ENCODE measurements around the gene RERE.

The RERE gene

DNA sequence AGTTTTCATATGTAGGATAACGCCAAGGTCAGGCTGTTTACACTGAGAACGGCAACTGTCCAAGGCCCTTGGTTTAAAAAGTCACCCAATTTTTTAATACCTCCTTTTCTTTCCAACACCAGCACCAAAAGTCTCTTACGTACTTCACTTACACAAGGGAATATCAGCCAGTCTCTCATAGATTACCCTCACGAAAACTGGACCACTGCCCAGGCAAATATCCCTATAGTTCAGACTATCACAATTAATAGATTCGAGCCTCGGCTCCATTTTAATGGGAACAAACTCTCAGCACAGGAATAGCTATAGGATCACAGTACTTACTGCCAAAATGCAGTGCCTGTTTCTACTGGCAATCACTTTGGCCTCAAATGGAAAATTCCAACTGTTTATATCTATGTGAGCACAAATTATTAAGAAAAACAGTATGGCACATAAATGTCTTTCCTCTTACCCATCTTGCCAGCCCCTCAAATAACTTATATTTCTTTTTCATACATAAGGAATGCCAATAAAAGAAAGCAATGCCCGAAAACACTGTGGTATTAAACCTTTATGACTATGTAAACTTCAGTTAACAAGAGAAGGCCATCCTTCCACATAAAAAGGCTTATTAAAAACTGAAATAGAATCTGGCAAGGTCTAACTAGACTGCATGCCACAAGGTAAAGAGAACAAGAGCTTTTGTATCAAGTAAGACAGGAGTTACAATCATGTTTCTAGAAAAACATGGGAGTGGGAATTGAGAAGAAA, 401.7 kb downstream of the RERE start:
- no peak for DNase-seq

DNA sequence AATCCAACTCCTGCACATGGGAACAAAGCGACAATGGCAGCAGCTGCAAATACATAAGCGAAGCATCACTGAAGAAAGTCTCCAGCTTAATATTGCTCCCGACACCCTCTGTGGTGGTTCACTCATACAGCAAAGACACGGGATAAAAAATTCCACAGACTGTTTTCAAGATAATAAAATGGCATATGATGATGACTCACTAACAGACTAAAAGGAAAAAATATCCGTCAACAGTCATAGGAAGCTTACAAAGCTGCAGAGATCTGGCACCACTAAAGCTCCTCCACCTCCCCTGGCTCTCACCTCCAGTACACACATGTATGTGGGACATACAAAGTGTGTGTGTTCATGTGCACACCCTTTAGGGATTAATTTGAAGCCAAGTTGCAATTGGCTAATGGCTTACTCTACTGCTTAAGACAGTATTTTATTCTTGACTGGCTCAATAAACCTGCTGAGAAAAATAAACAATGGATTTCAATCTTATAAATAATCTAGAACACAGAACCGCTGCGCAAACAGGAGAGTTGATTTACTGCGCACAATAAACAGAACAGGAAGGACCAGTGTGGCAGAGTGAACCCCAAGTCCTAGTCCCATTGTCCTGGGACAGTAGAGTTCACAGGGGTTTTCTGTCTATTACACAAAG, 405.1 kb downstream of the RERE start:
- DNase-seq, result no peak

DNA sequence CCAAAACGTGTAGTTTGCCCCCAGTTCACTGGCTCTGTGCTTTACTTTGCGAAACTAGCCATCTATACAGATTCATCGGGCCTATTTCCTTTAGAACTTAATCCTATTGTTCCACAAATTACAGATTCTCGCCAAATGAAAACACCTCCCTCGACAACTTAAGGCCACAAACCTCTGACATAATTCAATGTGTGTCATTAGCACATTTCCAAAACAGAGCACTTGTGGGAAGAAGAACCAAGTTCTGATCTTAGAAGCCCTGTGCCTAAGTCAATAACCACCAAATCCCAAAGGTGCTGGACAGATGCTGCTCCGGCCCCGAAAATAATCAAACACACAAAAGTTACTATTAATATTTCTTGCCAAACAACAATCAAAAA, 405.6 kb downstream of the RERE start:
- no peak for DNase-seq

DNA sequence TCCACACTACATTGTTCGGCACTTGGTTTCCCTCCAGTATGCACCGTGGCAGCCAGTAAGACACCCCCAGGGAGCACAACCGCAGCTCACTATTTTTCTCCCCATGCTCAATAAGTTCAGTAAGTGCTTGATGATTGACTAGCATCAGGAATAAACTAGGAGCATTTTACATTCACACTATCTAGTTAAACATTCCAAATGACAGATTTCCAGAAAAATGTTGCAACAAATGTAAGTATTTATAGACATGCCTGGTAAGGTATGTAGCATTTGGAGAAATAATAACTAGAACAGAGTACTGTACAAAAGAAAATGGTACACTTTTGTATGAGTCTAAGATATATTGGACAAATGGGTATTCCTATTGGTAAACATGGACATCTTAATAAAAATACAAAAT, 406.6 kb downstream of the RERE start:
- no peak for DNase-seq

DNA sequence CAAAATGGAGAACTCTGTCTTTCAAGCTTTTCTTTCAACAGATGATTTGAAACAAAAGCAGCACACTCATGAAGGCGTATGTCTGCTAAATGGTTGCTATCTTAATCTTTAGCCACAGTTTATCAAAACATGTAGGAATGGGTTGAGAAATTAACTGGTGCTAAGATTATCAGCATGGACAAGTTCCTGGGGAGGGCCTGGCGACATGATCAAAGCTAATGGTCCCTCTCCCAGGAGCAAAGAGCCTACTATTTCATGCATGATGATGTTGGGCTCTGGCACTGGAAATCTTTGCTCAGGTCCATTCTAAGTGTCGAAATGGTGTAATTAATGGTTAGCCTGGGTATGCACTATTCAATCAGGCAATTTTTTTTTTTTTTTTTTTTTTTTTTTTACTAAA, 407.8 kb downstream of the RERE start:
- DNase-seq, result no peak

DNA sequence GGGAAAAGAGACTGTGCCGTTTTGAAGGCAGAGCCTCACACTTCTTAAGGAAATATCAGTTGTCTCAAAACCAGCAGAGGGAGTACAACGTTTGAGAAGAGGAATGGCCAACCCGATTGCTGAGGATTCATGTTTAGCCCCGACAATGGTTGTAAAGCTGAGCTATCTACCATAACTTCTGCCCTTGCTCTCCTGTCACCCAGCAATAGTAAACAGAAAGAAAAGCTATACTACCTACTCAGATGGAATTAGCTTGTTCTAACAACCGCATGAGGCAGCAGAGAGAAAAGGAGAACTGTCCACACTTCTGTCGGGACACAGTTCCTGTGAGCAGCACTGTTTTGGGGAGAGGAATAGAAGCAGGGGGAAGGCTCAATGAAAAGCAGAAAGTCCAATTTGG, 408.3 kb downstream of the RERE start:
- peak; percentile 9 for DNase-seq

DNA sequence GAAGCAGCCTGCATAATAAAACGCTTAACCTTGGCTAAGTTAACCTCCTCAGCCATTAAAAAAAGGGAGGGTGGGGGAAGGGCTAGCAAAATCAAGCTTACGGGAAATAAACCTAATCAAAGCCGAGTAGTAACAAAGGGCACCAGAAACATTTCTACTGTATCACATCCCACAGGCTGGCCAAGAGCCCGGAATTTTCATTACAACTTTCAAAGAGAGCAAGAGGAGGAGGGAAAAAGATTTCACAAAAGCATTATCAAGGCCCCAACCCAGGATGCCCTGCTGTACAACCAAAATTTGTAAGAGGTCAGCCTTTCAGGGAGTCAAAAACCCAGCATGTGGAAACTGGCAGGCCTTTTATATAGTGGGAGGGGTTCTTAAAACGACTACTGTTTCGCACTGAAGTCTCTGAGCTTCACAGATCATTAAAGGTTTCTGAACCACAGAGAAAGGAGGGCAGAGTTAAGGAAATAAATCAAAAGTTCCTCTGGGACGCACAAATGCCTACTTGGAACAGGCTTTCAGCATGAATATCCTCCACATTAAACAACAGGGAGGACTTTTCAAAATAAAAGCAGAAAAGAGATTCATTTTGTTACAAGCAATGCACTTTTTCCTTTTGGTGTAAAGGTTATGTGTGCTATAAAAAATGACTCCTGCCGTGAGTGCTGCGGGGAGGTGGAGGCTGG, 409.1 kb downstream of the RERE start:
- DNase-seq, result no peak

DNA sequence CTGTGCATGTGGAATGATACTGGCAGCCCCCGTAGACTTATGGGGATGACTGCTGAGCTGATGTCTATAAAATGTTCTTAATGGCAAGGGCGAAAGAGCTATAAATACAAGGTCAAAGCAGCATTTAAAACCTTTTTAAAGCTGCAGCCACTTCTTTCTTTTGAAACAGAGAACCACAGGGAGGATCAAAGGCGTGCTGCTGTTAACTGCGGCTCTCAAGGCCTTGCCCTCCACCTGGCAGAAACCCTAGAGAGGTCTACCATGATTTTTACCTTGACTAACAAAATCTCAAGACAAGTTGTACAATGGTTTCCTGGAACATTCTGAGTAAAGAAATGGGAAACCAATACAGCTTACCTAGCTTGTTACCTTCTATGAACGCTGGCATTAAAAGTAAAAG, 409.8 kb downstream of the RERE start:
- DNase-seq, result no peak

DNA sequence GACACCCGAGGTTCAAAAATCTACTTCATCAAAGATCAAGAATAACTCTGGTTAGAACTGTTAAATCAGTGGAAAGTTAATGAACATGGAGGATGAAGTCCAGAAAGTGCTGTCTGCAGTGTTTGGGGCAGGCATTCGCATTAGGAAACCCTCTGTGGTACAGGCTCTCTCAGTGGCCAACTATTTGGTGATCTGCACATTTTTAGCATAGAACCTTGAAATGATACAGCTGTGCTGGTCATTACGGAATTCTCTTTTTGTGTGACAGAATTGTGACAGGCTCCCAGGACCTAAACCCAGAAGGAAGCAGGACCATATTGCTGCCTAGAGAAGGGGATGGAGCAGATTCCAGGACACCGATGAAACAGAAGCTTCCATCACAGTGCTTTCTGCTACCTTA, 410.5 kb downstream of the RERE start:
- no peak for DNase-seq

DNA sequence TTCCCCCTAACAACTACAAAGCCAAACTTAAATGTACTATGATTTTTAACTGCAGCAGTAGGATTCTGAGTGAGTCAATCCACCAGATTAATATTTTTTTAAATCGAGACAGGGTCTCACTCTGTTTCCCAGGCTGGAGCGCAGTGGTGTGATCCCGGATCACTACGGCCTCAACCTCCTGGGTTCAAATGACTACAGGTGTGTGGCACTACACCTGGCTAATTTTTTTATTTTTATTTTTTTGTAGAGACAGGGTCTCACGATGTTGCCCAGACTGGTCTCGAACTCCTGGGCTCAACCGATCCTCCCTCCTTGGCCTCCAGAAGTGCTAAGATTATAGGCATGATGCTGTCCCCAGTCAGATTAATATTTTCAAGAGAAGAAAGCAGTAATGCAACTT, 411.4 kb downstream of the RERE start:
- no peak for DNase-seq

DNA sequence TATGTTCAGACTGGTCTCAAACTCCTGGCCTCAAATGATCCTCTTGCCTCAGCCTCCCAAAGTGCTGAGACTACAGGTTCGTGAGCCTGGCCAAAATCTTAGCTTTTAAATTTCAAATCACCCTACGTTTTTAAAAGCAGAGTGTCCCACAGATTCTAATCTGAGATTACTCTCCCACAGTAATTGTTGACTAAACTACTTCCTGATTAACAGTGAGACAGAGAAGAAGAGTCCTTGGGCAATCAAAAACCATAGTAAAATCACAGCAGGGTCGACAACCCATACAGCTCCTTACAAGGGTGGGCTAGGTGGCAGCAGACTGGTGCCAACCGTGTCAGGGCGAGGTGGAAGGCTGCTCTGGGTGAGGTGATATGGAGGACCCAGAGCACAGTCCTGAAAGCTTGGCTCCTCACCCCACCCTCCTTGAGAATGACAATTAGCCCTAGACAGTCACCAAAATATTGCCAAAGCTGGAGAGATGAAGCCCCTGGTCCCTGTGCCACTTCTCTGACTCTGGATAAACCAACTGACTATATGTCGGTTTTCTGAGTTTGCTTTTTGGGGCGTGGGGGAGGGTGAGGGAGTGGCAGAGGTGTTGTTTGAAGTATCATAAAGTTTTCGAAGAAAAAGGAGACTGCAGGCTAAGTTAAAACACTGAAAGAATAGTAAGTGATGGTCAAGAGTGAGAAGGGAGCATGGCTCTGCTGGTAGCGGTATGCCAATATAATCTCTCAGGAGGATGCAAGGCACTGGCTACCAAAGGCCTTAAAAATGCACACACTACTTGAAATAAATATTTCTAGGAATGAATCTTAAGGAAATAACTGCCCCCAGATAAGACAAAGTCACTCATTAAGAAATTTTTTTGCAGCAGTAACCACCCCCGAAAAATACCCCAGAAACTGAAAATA, 412.7 kb downstream of the RERE start:
- DNase-seq, result no peak

DNA sequence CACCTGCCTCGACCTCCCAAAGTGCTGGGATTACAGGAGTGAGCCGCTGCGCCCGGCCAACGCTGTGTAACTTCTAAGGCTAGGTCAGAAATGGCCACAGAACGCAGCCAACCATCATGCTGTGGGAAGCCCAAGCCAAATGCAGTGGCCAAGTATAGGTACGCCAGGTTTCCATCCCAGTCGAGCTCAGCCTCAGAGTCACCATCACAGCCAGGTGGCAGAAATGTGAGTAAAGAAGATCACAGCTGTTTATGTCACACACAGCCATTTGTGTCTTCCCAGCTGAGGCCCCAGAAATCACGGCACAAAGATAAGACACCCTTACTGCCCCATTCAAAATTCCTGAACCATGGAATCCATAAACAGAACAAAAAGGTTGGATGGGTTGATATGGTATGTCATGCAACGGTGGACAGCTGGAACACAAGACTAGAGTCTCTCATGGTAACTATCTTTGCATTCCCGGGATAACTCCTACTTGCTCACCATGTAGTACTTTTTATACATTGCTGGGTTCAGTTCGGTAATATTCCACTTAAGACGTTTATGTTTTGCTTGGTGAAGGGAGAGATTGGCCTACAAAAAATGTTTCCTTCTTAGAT, 415.2 kb downstream of the RERE start:
- no peak for DNase-seq

DNA sequence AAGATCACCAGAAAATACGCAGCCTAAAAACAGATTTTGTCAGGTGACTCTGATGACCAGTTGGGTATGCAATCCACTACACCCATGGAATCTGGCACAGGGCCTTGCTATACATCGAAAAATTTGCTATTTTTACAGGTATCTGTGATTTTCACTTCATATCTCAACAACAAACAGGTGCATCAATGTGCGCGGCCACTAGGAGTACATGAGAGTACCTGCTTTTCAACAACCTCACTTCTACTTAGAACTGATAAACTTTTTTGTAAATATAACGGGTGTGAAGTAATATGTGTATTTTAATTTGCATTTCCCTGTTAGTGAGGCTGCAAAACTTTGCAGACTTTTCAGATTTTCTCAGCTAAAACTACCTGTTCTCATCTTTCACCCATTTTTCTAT, 418.8 kb downstream of the RERE start:
- no peak for DNase-seq

DNA sequence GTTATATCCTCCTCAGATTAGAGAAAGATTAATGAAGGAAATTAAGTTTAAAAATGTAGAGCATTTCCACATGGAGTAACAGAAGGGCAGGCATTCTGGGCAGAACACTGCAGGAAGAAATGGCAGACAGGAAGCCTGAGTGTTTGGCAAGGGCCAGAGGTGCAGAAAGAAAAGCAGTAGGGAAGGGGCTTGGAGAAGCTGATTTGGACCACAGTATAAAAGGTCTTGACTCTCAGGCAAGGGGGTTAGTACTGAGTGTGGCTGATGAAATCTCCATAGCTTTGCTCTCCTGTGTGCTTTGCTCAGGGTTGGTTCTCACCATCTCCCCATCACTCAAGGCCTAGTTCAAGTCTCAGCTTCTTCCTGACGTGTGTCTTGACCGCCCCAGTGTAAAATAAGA, 419.4 kb downstream of the RERE start:
- DNase-seq, result no peak

DNA sequence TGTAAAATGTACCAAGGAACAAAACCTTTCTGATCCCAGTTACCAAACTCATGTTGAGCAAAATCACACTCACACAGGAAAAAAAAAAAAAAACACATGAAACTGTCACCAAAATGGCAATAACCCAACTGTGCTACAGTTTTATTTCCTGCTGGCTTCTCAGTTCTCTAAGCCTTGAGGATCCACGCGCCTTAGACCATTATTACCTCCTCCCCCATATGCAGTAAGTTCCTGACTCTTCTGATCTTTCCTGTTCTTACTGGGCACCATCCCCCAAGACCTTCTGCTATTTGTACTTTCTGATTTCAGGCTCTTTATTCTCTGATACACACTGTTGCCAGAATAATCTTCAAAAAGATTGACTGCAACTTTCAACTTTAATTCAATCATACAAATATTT, 419.9 kb downstream of the RERE start:
- no peak for DNase-seq

DNA sequence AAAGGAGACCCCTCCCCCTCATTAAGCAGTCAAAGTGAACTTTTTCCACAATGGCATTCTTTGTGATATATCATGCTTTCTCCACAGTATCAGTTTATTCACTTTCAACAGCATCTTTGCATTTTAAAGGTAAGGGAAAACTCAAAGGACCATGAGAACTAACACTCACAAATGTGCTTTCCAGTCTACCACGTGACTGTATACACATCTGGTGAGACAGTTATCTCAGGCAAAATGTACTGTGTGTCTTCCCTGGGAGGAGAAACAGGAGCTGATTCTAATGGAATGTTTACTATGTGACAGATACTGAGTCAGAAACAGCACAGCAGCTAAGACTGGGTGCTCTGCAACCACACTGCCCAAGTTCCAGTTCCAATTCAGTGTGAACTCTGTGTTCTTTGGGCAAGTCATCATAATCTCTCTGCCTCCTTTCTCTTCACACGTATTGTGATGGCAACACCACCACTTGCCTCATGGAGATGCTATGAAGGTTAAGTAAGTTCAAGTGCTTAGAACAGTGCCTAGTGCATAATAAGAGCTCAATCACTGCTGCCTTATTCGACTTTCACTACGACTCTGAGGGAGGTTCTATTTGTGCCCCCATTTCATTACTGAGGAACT, 420.5 kb downstream of the RERE start:
- DNase-seq, result no peak

DNA sequence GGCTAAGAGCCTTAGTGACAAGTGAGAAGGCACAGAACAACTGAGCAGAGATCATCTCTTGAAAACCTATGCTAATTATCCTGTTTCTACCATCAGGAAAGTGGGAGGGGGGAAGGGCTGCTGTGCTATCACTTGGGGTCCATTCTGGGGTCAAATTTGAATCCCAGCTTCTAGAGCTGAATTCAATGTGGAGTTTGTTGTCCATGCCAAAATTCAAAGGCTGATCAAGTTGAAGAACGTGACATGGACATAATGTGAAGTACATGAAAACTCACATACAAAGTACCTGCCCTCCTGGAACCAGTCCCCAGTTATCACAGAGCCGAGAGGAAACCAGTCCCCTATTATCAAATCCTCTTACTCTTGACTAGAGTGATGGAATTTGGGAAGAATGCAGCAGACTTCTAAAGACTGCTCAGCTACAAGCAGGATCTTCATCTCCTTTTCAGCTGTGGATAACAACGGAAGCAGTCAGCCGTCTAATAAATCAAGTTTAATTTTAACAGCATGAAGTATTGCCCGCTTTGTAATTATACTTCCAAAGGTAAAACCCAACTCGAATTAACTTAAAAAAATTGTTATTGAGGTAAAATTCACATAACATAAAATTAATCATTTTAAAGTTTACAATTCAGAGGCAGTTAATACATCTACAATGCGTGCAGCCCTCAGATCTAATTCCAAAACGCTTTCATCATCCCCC, 421.2 kb downstream of the RERE start:
- no peak for DNase-seq

DNA sequence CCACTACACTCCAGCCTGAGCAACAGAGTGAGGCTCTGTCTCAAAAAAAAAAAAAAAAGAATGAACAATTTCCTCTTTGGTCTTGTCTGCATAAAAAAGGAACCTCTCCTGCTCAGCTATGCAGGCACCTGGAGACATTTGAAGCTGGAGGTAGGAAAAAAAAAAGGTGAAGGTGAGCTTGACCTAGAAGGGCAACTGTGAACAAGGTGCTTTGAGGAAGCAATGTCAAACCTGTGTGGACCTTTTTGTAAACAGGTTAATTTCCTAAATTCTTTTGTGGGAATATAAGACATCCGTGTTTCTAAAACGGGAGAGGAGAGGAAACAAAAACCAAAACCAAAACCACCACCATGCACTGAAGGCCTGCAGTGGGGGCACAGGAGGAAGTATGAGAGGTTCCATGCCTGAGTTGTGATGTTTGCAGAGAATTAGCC, 422.0 kb downstream of the RERE start:
- DNase-seq, result no peak

DNA sequence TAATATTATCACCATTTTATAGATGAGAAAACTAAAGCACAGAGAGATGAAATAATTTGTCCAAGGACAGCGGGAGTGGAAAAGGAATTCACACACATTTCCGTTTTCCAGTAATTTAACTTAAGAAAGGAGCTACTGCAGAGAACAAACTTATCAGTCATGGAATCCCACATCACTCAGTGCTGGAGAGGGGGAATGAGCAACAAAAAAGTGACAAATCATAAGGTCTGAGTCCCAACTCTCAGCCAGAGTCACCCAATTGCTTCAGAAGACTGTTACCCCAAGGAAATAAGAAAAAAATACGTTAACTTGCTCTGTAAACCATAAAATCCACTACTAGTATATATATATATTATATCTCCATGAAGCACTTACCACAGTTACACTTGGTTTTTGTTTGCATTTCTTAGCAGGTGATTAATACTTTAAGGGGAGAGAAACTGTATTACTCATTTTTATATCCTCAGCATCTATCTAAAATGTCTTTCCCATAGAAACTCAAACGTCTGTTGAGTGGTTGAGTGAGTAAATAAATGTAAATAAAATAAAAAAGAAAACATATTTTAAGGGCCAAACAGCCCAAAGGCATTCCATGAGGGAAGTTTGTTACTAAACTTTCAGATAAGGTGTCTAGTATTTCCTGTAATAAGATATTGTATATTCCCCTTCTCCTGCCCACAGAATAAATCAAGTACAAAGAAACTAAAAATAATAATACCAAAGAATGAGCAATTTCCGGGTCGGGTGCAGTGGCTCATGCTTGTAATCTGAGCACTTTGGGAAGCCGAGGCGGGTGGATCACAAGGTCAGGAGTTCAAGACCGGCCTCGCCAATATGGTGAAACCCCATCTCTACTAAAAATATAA, 422.8 kb downstream of the RERE start:
- no peak for DNase-seq

DNA sequence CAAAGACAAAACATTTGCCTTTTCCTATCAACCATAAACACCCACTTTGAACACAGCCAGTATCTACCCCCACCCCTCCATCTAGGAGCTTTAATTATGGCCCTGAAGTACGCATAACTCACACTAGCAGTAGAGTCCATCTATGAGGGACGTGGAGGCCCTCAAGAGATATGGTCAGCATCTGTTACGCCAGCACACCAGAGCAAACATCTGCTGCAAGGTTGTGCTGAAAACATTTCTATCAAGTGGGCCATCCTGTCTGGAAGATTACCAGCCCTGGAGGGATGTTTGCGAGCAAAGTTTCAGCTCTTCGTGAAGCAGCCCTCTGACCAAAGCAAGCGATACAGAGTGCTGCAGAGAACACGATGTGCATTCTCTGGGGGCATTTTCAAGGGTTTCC, 424.9 kb downstream of the RERE start:
- no peak for DNase-seq

DNA sequence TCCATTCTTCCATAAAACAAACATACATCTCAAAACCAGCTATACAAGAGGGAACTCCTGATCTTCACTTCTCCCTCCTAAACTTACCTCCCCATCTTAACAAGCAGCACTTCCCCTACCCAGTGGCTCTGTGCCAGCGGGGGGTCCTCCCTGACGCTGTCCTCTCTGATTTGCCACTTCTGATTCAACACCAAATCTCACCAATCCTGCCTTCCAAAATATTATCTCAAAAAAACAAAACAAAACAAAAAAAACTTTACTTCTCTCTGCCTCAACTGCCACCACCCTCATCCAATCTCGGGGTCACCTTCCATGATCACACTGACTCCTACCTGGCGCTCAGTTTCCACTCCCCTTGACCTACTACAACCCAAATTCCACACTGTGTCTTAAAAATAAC, 426.7 kb downstream of the RERE start:
- DNase-seq, result no peak

Measured in NCI-H510A (cell line).